ENCODE measurements around the gene FERMT3.

Gene FERMT3

DNA sequence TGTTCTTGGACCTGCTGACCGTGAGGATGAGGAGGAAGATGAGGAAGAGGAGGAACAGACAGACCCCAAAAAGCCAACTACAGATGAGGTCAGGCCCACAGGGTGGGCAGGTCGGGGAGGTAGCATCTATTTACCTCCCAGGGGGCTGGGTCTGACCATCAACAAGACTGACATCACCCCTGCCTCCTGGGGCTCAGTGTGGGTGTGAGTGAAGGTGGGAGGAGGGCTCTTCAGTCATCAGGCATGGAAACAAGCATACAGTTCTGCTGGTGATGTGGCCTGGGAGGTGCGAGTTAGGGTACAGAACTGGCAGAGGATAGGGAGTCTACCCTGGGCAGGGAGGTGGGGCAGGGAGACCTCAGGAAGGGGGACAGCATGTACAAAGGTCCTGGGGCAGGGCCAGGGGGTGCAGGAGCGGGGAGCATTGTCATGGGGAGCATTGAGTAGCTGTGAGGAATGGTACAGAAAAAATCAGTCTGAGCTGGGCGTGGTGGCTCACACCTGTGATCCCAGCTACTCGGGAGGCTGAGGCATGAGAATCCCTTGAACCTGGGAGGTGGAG lies 53.7 kb downstream of the FERMT3 start:
- in situ Hi-C loops (cut with MboI; ENCODE audit: low sequenced_read_pairs), result no loop called here

DNA sequence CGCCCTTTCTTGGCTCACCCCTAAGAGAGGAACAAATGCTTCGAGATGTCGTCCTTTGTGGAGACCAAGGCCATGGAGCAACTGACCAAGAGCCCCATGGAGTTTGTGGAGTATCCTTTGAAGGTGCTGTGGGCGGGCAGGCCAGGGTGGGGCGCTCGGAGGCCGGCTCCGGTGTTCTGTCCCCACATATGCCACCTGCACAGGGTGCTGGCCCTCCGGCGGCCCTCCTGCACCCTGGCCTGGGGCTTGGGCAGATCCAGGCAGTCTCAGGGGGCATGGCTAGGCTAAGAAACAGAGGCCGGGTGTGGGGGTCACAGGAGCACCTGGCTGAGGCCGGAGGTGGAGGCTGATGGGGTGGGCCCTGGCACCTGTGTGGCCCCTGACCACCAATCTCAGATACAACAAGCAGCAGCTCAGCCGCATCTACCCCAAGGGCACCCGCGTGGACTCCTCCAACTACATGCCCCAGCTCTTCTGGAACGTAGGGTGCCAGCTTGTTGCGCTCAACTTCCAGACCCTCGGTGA lies 55.1 kb downstream of the FERMT3 start:
- in situ Hi-C loops (cut with MboI; ENCODE audit: low sequenced_read_pairs), result no loop called here

DNA sequence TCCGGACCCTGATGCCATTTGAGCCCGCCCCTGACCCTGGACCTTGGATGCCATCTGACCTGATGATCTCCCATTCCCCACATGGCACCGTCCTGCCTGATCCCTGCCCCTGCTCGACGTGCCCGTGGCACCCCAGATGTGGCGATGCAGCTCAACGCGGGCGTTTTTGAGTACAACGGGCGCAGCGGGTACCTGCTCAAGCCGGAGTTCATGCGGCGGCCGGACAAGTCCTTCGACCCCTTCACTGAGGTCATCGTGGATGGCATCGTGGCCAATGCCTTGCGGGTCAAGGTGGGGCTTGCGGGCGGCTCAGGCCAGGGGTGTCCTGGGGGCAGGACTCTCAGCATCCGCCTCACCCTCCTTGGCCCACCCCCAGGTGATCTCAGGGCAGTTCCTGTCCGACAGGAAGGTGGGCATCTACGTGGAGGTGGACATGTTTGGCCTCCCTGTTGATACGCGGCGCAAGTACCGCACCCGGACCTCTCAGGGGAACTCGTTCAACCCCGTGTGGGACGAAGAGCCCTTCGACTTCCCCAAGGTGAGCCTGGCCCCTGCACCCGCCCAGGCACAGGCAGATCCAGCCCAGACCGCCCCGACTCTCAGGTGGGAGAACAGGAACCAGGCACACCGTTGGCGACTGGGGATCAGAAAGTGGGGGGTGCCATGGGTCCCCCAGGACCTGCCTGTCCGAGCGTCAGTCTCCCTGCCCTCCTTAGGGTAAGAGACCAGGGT lies 55.9 kb downstream of the FERMT3 start:
- in situ Hi-C loops (cut with MboI; ENCODE audit: low sequenced_read_pairs), result no loop called here

DNA sequence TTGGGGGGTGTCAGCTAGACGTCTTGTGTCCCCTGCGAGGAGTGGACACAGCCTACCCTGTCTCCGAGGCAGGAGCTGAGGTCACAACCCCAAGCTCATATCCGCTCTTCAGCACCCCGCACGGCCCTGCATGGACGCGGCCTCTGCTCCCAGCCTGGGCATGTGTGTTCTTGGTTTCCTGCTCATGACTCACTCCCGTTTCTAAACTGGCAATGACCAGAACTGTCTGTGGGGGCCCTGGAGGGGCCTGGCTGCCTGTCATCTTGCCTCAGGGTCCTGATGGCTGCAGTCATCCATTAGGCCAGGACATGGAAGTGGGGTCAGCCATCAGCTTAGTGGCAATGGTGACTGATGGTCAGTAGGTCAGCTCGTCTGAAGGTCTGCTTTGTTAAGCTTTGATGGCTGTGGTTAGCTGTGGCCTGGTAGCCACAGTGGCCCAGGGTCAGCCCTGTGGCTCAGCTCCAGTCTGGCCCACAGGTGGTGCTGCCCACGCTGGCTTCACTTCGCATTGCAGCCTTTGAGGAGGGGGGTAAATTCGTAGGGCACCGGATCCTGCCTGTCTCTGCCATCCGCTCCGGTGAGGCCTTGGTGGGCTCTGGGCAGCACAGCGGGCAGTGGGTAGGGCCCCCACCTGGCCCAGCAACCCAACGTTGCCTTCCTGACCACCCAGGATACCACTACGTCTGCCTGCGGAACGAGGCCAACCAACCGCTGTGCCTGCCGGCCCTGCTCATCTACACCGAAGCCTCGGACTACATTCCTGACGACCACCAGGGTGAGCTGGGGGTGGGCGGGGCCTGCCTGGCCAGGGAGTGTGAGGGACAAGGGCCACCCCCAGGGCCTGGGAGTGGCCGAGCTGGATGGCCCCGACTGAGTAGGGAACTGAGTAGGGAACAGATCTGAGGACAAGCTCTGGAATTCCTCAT lies 56.8 kb downstream of the FERMT3 start:
- in situ Hi-C loops (cut with MboI; ENCODE audit: low sequenced_read_pairs), result no loop called here

DNA sequence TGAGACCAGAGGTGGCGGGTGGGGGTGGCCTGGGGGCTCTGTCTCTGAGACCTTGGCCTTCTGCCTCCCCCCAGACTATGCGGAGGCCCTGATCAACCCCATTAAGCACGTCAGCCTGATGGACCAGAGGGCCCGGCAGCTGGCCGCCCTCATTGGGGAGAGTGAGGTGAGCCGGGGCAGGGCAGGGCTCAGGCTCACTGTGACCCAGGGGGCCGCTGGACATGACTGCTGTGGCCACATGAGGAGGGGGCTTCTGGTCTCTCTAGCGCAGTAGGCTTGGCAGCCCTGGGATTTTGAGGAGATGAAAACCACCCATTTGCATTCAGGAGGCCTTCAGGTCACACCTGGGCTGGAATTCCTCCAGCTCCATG lies 57.4 kb downstream of the FERMT3 start:
- in situ Hi-C loops (cut with MboI; ENCODE audit: low sequenced_read_pairs), result no loop called here

DNA sequence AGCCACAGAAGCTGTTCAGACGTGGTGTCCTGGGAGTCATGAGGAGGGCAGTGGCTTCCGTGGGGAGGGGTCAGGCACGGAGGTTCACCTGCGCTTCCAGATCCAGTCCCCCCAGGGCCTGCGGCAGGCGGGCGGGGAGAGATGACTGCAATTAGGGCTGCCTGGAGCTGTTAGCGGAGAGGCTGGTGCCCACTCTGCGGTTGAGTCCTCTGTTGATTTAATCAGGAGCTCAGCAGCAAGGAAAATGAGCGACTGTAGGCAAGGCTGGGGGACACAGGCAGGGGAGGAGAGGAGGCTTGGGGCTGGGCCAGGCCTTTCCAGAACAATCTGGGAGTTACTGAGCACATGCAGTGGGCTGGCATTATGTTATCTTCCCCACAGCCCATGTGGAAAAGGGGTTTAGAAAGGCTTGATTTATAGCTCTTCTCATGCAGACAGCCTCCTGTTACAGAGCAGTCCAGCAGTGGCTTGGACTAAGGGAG lies 57.9 kb downstream of the FERMT3 start:
- in situ Hi-C loops (cut with MboI; ENCODE audit: low sequenced_read_pairs), result no loop called here

DNA sequence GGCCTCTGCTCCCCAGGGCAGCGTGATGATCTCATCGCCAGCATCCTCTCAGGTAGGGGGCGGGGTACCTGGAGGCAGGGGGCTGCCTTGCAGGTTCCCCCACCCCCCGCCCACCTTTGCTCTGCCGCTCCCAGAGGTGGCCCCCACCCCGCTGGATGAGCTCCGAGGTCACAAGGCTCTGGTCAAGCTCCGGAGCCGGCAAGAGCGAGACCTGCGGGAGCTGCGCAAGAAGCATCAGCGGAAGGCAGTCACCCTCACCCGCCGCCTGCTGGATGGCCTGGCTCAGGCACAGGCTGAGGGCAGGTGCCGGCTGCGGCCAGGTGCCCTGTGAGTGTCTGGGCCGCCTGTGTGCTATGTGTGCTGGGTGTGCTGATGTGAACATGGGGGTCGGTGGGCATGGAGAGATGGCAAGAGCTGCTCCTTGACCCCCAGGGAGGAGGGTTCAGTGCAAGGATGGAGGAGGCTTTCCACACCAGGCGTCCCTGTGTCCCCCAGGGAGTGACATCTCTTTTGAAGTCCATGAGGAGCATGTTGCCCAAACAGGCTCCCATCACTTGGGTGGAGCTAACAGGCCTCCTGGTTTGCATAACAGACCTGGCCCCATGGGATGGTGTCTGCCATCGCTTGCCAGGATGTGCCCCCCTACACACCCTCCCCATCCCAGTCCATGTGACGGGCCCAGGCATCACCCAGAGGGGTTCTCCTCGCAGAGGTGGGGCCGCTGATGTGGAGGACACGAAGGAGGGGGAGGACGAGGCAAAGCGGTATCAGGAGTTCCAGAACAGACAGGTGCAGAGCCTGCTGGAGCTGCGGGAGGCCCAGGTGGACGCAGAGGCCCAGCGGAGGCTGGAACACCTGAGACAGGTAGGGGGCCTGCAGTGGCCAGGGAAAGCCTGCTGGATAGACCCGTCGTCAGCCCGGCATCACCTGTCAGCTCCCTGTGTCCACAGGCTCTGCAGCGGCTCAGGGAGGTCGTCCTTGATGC lies 58.9 kb downstream of the FERMT3 start:
- in situ Hi-C loops (cut with MboI; ENCODE audit: low sequenced_read_pairs), result no loop called here

DNA sequence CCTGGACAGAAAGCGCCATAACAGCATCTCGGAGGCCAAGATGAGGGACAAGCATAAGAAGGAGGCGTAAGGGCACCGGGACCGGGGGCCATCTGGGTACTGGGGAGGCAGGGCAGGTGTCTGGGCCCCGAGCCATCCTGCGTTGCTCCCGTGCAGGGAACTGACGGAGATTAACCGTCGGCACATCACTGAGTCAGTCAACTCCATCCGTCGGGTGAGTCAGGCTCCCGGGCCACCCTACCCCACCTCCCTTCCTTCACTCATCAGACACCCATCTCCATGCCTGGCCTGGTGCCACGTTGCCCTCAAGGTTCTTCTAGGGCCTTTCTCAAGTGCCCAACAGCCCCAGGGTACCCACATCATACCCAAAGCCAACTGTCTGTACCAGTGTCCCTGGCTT lies 59.8 kb downstream of the FERMT3 start:
- in situ Hi-C loops (cut with MboI; ENCODE audit: low sequenced_read_pairs), result no loop called here

DNA sequence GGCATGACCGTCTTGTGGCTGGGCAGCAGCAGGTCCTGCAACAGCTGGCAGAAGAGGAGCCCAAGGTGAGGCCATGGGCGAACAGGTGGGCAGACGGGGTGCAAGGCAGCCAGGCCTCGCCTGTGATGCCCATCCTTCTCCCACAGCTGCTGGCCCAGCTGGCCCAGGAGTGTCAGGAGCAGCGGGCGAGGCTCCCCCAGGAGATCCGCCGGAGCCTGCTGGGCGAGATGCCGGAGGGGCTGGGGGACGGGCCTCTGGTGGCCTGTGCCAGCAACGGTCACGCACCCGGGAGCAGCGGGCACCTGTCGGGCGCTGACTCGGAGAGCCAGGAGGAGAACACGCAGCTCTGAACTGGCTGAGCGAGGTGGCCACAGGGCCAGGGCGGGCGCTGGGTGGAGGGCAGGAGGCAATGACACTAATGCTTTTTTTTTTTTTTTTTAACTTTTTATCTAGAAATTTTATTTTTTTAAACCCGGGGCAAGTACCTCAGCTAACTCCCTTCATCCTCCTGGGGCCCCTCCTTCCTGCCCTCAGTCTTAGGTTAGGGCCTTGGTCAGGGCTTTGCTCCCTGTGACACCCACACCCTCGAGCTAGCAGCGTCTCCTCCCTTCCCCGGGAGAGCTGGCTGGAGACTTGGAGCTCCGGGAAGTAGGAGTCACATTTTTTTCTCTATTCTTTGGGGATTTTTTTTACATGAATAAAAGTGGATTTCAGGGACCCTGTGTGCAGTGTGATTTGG lies 60.9 kb downstream of the FERMT3 start:
- in situ Hi-C loops (cut with MboI; ENCODE audit: low sequenced_read_pairs), result no loop called here

DNA sequence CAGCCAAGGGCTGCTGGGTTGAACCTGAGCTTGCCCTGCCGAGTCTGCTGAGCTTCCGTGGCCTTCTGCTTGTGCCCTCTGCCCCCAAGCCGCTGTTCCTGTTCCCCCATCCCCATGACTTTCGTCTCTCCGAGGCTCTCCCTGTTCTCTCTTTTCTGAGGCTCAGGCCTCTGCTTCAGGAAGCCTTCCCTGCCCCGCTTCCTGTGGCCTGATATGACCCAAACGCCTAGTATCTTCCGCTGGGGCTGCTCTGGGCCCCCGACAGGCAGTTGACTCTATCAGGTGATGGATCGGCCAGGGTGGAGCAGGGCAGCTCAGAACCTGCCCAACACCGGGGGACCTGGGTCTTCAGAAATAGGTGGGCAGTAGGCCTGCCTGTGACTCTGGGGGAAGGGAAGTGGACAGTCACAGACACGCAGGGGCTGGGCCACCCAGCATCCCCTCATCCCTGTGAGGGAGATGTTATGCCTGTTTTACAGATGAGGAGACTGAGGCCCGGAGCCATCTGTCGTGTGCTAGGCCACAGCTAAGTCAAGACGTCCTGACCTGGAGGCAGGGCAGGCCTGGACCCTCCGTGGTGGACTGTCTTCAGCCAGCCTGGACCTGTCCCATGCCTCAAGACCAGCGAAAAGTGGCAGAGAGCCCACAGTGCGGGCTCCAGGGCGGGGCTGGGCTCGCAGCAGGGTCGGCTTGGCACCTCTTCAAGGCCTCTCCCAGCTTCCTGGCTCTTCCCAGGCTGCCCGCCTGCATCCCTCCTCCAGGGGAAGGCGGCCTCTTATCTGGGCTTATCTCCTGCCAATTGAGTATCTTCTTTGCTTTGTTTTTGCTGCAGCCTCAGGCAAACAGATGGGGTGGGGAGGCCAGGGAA lies 61.7 kb downstream of the FERMT3 start:
- in situ Hi-C loops (cut with MboI; ENCODE audit: low sequenced_read_pairs), result no loop called here

DNA sequence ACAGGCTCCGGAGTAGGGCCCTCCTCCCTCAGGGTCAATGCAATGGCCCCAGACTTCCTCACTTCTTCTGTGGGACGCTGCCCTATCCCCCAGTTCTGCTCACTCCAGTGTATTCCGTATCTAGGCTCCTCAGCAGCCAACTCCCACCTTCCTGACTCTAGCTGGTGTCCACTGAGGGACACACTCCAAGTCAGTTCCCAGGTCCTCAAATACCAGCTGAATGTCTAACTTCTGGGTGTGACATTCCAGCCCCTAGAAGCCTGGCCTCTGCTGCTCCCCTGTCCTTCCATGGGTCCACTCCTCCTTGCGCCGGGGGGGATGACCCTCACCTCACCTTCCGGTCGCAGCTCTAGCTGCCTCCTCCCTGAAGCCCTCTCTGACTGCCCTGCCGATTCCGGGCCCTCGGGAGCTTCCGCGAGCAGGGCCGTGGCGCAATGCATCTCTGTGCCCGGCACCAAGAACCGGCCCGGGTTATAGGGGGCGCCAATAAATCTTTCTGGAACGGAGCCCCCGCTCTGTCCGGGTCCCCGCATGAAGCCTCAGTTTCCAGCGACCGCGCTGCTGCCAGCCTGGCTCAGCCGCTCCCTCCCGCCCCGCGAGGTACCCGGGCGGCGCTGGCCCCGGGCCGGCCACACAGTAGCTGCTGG lies 62.5 kb downstream of the FERMT3 start:
- in situ Hi-C loops (cut with MboI; ENCODE audit: low sequenced_read_pairs), result no loop called here

DNA sequence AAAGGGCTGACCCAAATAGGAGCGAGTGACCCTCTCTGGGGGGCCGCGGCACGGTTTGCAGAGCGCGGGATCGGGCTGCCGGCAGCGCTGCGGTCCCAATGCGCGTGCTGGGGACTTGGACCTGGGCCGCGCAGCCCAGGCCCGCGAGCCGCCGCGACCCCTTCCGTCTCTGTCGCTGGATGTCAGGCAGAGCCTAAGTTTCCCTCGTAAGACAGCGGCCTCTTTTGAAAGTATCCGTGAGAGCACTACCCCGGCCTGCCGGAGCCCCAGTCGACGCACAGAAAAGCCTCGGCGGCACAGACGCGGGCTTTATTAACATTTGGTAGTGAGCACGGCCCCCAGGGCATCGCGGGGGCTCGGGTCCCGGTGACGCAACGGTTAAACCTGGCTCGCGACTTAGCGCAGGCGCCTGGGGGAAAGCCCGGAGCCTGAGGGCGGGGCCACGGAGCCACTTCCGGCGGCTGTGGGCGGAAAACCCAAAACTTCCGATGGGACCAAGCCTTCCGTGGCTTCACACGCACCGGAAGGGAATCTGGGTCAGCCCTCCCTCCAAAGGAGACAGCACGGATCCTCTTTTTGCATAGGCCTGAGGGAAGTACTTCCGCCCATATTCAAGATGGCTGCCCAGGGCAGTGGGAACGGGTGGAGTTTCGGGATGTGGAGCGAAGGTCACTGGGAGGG lies 63.2 kb downstream of the FERMT3 start:
- in situ Hi-C loops (cut with MboI; ENCODE audit: low sequenced_read_pairs), result no loop called here
